ENCODE results near the gene SIRT1. TPM values are rescaled to one million over a fixed set of nuclear protein-coding genes. Genes with fewer than 3 reads are reported as not detected.
A peak's percentile ranks its signal among the peaks of the same experiment; 100 is the strongest.

SIRT1 gene
- total RNA-seq, 1 experiment from 2014 or later = 51.3 TPM

GRCh38 chr10:67883710-67884312 lies 645 bp upstream of the SIRT1 start:
- ChIA-PET POLR2A (interaction anchor here (0.9 to 3.6 kb wide), 2 partner anchors 22 to 448 kb away, joined by 6 to 20 read pairs; partner anchors contain the start of gene HNRNPH3), CTCF (interaction anchor here (1.0 to 2.6 kb wide), 4 partner anchors 22 to 95 kb away, joined by 4 to 19 read pairs (median 7); no protein-coding TSS in a partner anchor)
- DNase-seq (ENCODE audit: low spot score) (no peak), ATAC-seq (peak; percentile 1)
- no peaks in the 10 kb centered on the region for H3K9me3 Mint-ChIP-seq
- no peaks in the 10 kb centered on the region for H3K27me3 Mint-ChIP-seq (ENCODE audit: low read depth)
- H3K4me1 Mint-ChIP-seq = peaks cover 20% of the 10 kb centered on the region
- peaks cover 25% of the 10 kb centered on the region for H3K36me3 Mint-ChIP-seq
- peak overlapping the region; percentile 81 for H3K4me3 Mint-ChIP-seq
- peak overlapping the region; percentile 96 for H3K27ac Mint-ChIP-seq
- TF ChIP-seq GTF2I (CRISPR knock-in tag; conservative IDR thresholded peaks at IDR 0.05) = peak; percentile 57; the same call in 1 of the 2 replicates
- TF ChIP-seq EMX1 (CRISPR knock-in tag; IDR thresholded peaks at IDR 0.05) = no peak

- no peaks in the 10 kb centered on the region for H3K27me3 Mint-ChIP-seq (ENCODE audit: low read depth)
- peak; percentile 65 for ATAC-seq
These were observed 600 bp downstream of the SIRT1 start for GRCh38 chr10:67884842-67885670.

More at GRCh38 chr10:67884842-67885670, 600 bp downstream of the SIRT1 start:
- Mint-ChIP-seq H3K4me1 (peaks cover 22% of the 10 kb centered on the region), H3K27ac (peak overlapping the region; percentile 51), H3K9me3 (peaks cover 4% of the 10 kb centered on the region), H3K4me3 (peak overlapping the region; percentile 91), H3K36me3 (peaks cover 37% of the 10 kb centered on the region)
- ChIA-PET POLR2A (interaction anchor here (0.6 to 3.6 kb wide), 6 partner anchors 15 to 447 kb away, joined by 3 to 20 read pairs (median 4); partner anchors contain the start of gene HNRNPH3), CTCF (interaction anchor here (0.6 to 1.7 kb wide), 5 partner anchors 23 to 97 kb away, joined by 4 to 10 read pairs (median 6); no protein-coding TSS in a partner anchor)
- peak; percentile 75 for DNase-seq (ENCODE audit: low spot score)
- TF ChIP-seq, protein P1, sequence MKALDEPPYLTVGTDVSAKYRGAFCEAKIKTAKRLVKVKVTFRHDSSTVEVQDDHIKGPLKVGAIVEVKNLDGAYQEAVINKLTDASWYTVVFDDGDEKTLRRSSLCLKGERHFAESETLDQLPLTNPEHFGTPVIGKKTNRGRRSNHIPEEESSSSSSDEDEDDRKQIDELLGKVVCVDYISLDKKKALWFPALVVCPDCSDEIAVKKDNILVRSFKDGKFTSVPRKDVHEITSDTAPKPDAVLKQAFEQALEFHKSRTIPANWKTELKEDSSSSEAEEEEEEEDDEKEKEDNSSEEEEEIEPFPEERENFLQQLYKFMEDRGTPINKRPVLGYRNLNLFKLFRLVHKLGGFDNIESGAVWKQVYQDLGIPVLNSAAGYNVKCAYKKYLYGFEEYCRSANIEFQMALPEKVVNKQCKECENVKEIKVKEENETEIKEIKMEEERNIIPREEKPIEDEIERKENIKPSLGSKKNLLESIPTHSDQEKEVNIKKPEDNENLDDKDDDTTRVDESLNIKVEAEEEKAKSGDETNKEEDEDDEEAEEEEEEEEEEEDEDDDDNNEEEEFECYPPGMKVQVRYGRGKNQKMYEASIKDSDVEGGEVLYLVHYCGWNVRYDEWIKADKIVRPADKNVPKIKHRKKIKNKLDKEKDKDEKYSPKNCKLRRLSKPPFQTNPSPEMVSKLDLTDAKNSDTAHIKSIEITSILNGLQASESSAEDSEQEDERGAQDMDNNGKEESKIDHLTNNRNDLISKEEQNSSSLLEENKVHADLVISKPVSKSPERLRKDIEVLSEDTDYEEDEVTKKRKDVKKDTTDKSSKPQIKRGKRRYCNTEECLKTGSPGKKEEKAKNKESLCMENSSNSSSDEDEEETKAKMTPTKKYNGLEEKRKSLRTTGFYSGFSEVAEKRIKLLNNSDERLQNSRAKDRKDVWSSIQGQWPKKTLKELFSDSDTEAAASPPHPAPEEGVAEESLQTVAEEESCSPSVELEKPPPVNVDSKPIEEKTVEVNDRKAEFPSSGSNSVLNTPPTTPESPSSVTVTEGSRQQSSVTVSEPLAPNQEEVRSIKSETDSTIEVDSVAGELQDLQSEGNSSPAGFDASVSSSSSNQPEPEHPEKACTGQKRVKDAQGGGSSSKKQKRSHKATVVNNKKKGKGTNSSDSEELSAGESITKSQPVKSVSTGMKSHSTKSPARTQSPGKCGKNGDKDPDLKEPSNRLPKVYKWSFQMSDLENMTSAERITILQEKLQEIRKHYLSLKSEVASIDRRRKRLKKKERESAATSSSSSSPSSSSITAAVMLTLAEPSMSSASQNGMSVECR (CRISPR knock-in tag; IDR thresholded peaks at IDR 0.05; ENCODE audit: borderline replicate concordance) = 0 out of 2 replicates have a peak, but pooled peaks have one; percentile 7
- TF ChIP-seq NFYB (CRISPR knock-in tag; conservative IDR thresholded peaks at IDR 0.05; ENCODE audit: low read depth) = no peak
- TF ChIP-seq ERG (CRISPR knock-in tag; IDR thresholded peaks at IDR 0.05) = no peak
- TF ChIP-seq KAT7 (CRISPR knock-in tag; IDR thresholded peaks at IDR 0.05; ENCODE audit: borderline replicate concordance) = peak; percentile 77; the same call in 1 of the 2 replicates
- TF ChIP-seq CREM (CRISPR knock-in tag; IDR thresholded peaks at IDR 0.05) = peak; percentile 13; the same call in 1 of the 2 replicates
- 0 out of 2 replicates have a peak, but pooled peaks have one; percentile 13 for TF ChIP-seq FOXP4 (CRISPR knock-in tag; IDR thresholded peaks at IDR 0.05)
- TF ChIP-seq, protein P2, sequence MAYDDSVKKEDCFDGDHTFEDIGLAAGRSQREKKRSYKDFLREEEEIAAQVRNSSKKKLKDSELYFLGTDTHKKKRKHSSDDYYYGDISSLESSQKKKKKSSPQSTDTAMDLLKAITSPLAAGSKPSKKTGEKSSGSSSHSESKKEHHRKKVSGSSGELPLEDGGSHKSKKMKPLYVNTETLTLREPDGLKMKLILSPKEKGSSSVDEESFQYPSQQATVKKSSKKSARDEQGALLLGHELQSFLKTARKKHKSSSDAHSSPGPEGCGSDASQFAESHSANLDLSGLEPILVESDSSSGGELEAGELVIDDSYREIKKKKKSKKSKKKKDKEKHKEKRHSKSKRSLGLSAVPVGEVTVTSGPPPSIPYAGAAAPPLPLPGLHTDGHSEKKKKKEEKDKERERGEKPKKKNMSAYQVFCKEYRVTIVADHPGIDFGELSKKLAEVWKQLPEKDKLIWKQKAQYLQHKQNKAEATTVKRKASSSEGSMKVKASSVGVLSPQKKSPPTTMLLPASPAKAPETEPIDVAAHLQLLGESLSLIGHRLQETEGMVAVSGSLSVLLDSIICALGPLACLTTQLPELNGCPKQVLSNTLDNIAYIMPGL (CRISPR knock-in tag; IDR thresholded peaks at IDR 0.05) = 0 out of 2 replicates have a peak, but pooled peaks have one; percentile 25
- no peak for TF ChIP-seq ZNF423 (CRISPR knock-in tag; IDR thresholded peaks at IDR 0.05)
- TF ChIP-seq GABPB1 (CRISPR knock-in tag; IDR thresholded peaks at IDR 0.05) = no peak

All from WTC11 (cell line).